Suppressor macrophage treated with lipopolysaccharide for 4 hours (primary cell): ENCODE measurements around the gene GUCY2F.

Experiments used
- DNase-seq: peaks from one replicate; pipeline ENCODE4 v3.0.0-alpha.2; 2020

Gene GUCY2F

GRCh38 chrX:109481986-109482385 lies at the start of gene GUCY2F:
GUCY2F (minus strand) TSS chrX:109482086; CDS start chrX:109475936, 6,150 bp downstream.
- no peak for DNase-seq

GRCh38 chrX:109519001-109519400 lies 37.1 kb upstream of the GUCY2F start:
- no peak for DNase-seq

- DNase-seq, result no peak
Observed at GRCh38 chrX:109511113-109511512, 29.2 kb upstream of the GUCY2F start.

GRCh38 chrX:109508915-109509314 lies 27.0 kb upstream of the GUCY2F start:
- DNase-seq, result no peak

GRCh38 chrX:109501176-109501575 lies 19.3 kb upstream of the GUCY2F start:
- DNase-seq, result peak; percentile 64

- no peak for DNase-seq
Observed at GRCh38 chrX:109498434-109498833, 16.5 kb upstream of the GUCY2F start.

GRCh38 chrX:109489174-109489573 lies 7.3 kb upstream of the GUCY2F start:
- no peak for DNase-seq

- DNase-seq, result peak; percentile 63
Observed at GRCh38 chrX:109487640-109488039, 5.8 kb upstream of the GUCY2F start.

GRCh38 chrX:109485470-109486340 lies 3.8 kb upstream of the GUCY2F start:
- peak; percentile 78 for DNase-seq

GRCh38 chrX:109484886-109485285 lies 3.0 kb upstream of the GUCY2F start:
- no peak for DNase-seq

GRCh38 chrX:109475174-109475891 lies 6.6 kb downstream of the GUCY2F start:
- peak; percentile 19 for DNase-seq

GRCh38 chrX:109472939-109473735 lies 8.7 kb downstream of the GUCY2F start:
- DNase-seq, result peak; percentile 32

- no peak for DNase-seq
Observed at GRCh38 chrX:109464231-109464630, 17.7 kb downstream of the GUCY2F start.

GRCh38 chrX:109463784-109464183 lies 18.1 kb downstream of the GUCY2F start:
- DNase-seq, result no peak

- no peak for DNase-seq
Observed at GRCh38 chrX:109448282-109448938, 33.5 kb downstream of the GUCY2F start.

- peak; percentile 46 for DNase-seq
Observed at GRCh38 chrX:109441266-109441665, 40.6 kb downstream of the GUCY2F start.

GRCh38 chrX:109440475-109440874 lies 41.4 kb downstream of the GUCY2F start:
- DNase-seq, result peak; percentile 63

- no peak for DNase-seq
Observed at GRCh38 chrX:109409181-109409580, 72.7 kb downstream of the GUCY2F start.

GRCh38 chrX:109403922-109404321 lies 78.0 kb downstream of the GUCY2F start:
- DNase-seq, result no peak

GRCh38 chrX:109399831-109400230 lies 82.1 kb downstream of the GUCY2F start:
- no peak for DNase-seq

GRCh38 chrX:109398833-109399232 lies 83.1 kb downstream of the GUCY2F start:
- no peak for DNase-seq

- DNase-seq, result no peak
Observed at GRCh38 chrX:109398061-109398460, 83.8 kb downstream of the GUCY2F start.

- no peak for DNase-seq
Observed at GRCh38 chrX:109393859-109394258, 88.0 kb downstream of the GUCY2F start.
